Measurements from ENCODE around the gene ANKS6.

ANKS6 gene

GRCh38 chr9:98808875-98809274, 12.5 kb upstream of the ANKS6 start:
- peaks cover 0 to 18% (median 16%) of the 10 kb centered on the region in 11 experiments; a peak in 15 of 22 replicates for H3K9me3 ChIP-seq (replicated peaks in 1 of 11)
- H3K9ac ChIP-seq = peak overlapping the region in 1 of 11 experiments; percentile 80; a peak in 2 of 22 replicates
- TF ChIP-seq Cebpa-rat (IDR thresholded peaks at IDR 0.05) = no peak
- H3K36me3 ChIP-seq = no peaks in the 10 kb centered on the region
- H3K4me3 ChIP-seq = peak overlapping the region in 6 of 10 experiments; percentile 70 to 81 (median 78); a peak in 6 of 20 replicates
- peaks cover 17 to 43% (median 25%) of the 10 kb centered on the region in 10 experiments; a peak in 19 of 20 replicates for H3K4me1 ChIP-seq
- peaks cover 0 to 11% (median 0%) of the 10 kb centered on the region in 11 experiments; a peak in 2 of 22 replicates for H4K20me1 ChIP-seq
- peak overlapping the region; percentile 88 to 100 (median 99) for H3K4me2 ChIP-seq
- H3K27me3 ChIP-seq = peaks cover 13 to 26% (median 19%) of the 10 kb centered on the region in 11 experiments; a peak in 21 of 22 replicates
- no peak overlapping the region for H3K27ac ChIP-seq

- Histone ChIP-seq H3K4me2 (peak overlapping the region; percentile 88 to 100 (median 99)), H3K4me1 (peaks cover 17 to 43% (median 25%) of the 10 kb centered on the region in 10 experiments; a peak in 19 of 20 replicates), H3K36me3 (no peaks in the 10 kb centered on the region), H3K27ac (no peak overlapping the region), H3K9ac (peak overlapping the region in 10 of 11 experiments; percentile 41 to 83 (median 76); a peak in 17 of 22 replicates), H3K4me3 (peak overlapping the region; percentile 64 to 81 (median 76)), H3K9me3 (replicated peaks in 1 of 11) (peaks cover 0 to 14% (median 12%) of the 10 kb centered on the region in 11 experiments; a peak in 15 of 22 replicates), H3K27me3 (peaks cover 13 to 26% (median 19%) of the 10 kb centered on the region in 11 experiments; a peak in 21 of 22 replicates), H4K20me1 (peaks cover 0 to 11% (median 0%) of the 10 kb centered on the region in 11 experiments; a peak in 2 of 22 replicates)
- no peak for TF ChIP-seq Cebpa-rat (IDR thresholded peaks at IDR 0.05)
These were observed 12.1 kb upstream of the ANKS6 start for GRCh38 chr9:98808411-98808815.

GRCh38 chr9:98807814-98808195, 11.4 kb upstream of the ANKS6 start:
- Histone ChIP-seq H3K9me3 (replicated peaks in 1 of 11) (peaks cover 0 to 8% (median 6%) of the 10 kb centered on the region in 11 experiments; a peak in 12 of 22 replicates), H3K4me3 (peak overlapping the region; percentile 64 to 81 (median 76)), H3K9ac (peak overlapping the region; percentile 41 to 83 (median 76); a peak in 21 of 22 replicates), H3K4me1 (peaks cover 17 to 43% (median 25%) of the 10 kb centered on the region in 10 experiments; a peak in 19 of 20 replicates), H4K20me1 (peaks cover 0 to 11% (median 0%) of the 10 kb centered on the region in 11 experiments; a peak in 2 of 22 replicates), H3K27me3 (peaks cover 13 to 26% (median 19%) of the 10 kb centered on the region in 11 experiments; a peak in 21 of 22 replicates), H3K36me3 (no peaks in the 10 kb centered on the region), H3K27ac (peak overlapping the region in 8 of 11 experiments; percentile 43 to 60 (median 48); a peak in 10 of 22 replicates), H3K4me2 (peak overlapping the region; percentile 88 to 100 (median 99))
- TF ChIP-seq Cebpa-rat (IDR thresholded peaks at IDR 0.05) = no peak

- peak within 1 kb of the TSS; percentile 64 to 81 (median 76) for H3K4me3 ChIP-seq
- H3K36me3 ChIP-seq = no peaks in the 10 kb centered on the region
- TF ChIP-seq Cebpa-rat (IDR thresholded peaks at IDR 0.05) = no peak
- peaks cover 13 to 26% (median 19%) of the 10 kb centered on the region in 11 experiments; a peak in 21 of 22 replicates for H3K27me3 ChIP-seq
- H4K20me1 ChIP-seq = peaks cover 0 to 11% (median 0%) of the 10 kb centered on the region in 11 experiments; a peak in 2 of 22 replicates
- H3K4me1 ChIP-seq = peaks cover 17 to 43% (median 25%) of the 10 kb centered on the region in 10 experiments; a peak in 19 of 20 replicates
- H3K9me3 ChIP-seq (replicated peaks in 1 of 11) = peaks cover 0 to 6% (median under 1%) of the 10 kb centered on the region in 11 experiments; a peak in 2 of 22 replicates
- H3K9ac ChIP-seq = peak within 1 kb of the TSS; percentile 41 to 83 (median 76); a peak in 21 of 22 replicates
- H3K4me2 ChIP-seq = peak within 1 kb of the TSS; percentile 88 to 100 (median 99)
- peak within 1 kb of the TSS in 8 of 11 experiments; percentile 43 to 60 (median 48); a peak in 10 of 22 replicates for H3K27ac ChIP-seq
These were observed 10.9 kb upstream of the ANKS6 start, which contains the start of gene GALNT12 for GRCh38 chr9:98807070-98807813. Gene GALNT12 (plus strand): TSS chr9:98807670. CDS start chr9:98807699, 29 bp downstream.

- H4K20me1 ChIP-seq = peaks cover 0 to 11% (median 0%) of the 10 kb centered on the region in 11 experiments; a peak in 2 of 22 replicates
- H3K27me3 ChIP-seq = peaks cover 13 to 26% (median 19%) of the 10 kb centered on the region in 11 experiments; a peak in 21 of 22 replicates
- no peaks in the 10 kb centered on the region for H3K9me3 ChIP-seq (replicated peaks in 1 of 11)
- no peaks in the 10 kb centered on the region for H3K36me3 ChIP-seq
- H3K9ac ChIP-seq = no peak overlapping the region
- no peak overlapping the region for H3K4me3 ChIP-seq
- H3K27ac ChIP-seq = no peak overlapping the region
- peaks cover 23 to 42% (median 28%) of the 10 kb centered on the region in 10 experiments for H3K4me1 ChIP-seq
- no peak for TF ChIP-seq Cebpa-rat (IDR thresholded peaks at IDR 0.05)
- H3K4me2 ChIP-seq = peak overlapping the region in 10 of 11 experiments; percentile 50 to 100 (median 98); a peak in 15 of 22 replicates
These were observed 10.2 kb upstream of the ANKS6 start for GRCh38 chr9:98806394-98807035.

- TF ChIP-seq Cebpa-rat (IDR thresholded peaks at IDR 0.05) = no peak
- Histone ChIP-seq H4K20me1 (peaks cover 0 to 11% (median 0%) of the 10 kb centered on the region in 11 experiments; a peak in 2 of 22 replicates), H3K9ac (no peak overlapping the region), H3K4me2 (peak overlapping the region in 4 of 11 experiments; percentile 3 to 61 (median 47); a peak in 8 of 22 replicates), H3K27me3 (peaks cover 13 to 26% (median 19%) of the 10 kb centered on the region in 11 experiments; a peak in 21 of 22 replicates), H3K27ac (no peak overlapping the region), H3K36me3 (no peaks in the 10 kb centered on the region), H3K9me3 (replicated peaks in 1 of 11) (no peaks in the 10 kb centered on the region), H3K4me3 (no peak overlapping the region), H3K4me1 (peaks cover 20 to 34% (median 27%) of the 10 kb centered on the region in 10 experiments)
These were observed 9.3 kb upstream of the ANKS6 start for GRCh38 chr9:98805506-98806272.

- TF ChIP-seq Cebpa-rat (IDR thresholded peaks at IDR 0.05) = no peak
These were observed 7.7 kb upstream of the ANKS6 start for GRCh38 chr9:98804083-98804482.

More at GRCh38 chr9:98804083-98804482, 7.7 kb upstream of the ANKS6 start:
- no peaks in the 10 kb centered on the region for H3K36me3 ChIP-seq
- peaks cover 11 to 23% (median 15%) of the 10 kb centered on the region in 11 experiments; a peak in 21 of 22 replicates for H3K27me3 ChIP-seq
- H4K20me1 ChIP-seq = peaks cover 0 to 8% (median 0%) of the 10 kb centered on the region in 11 experiments; a peak in 2 of 22 replicates
- H3K4me2 ChIP-seq = no peak overlapping the region
- H3K4me1 ChIP-seq = peaks cover 16 to 28% (median 23%) of the 10 kb centered on the region in 10 experiments
- H3K4me3 ChIP-seq = no peak overlapping the region
- H3K9ac ChIP-seq = no peak overlapping the region
- H3K27ac ChIP-seq = no peak overlapping the region
- peaks cover 0 to 6% (median 2%) of the 10 kb centered on the region in 11 experiments; a peak in 5 of 22 replicates for H3K9me3 ChIP-seq (replicated peaks in 1 of 11)
